HPDE6-E6E7 (cell line): ENCODE data around the gene DMC1.
"Not testable (repeated sequence)": the region's sequence is repeated elsewhere in the genome, so short reads cannot be mapped to it uniquely, and the experiment has no call there.

Experiments used
- DNase-seq: peaks from one replicate; pipeline ENCODE4 v3.0.0; 2011; ENCODE audit warnings: missing footprints; ENCODE audit errors: extremely low spot score

The DMC1 gene

GRCh38 chr22:38501797-38502672 lies 67.9 kb downstream of the DMC1 start:
- no peak for DNase-seq

GRCh38 chr22:38497869-38498268 lies 72.1 kb downstream of the DMC1 start:
- no peak for DNase-seq

GRCh38 chr22:38494939-38495338 lies 75.0 kb downstream of the DMC1 start:
- DNase-seq = no peak

- DNase-seq = no peak
Measured at GRCh38 chr22:38494498-38494897, 75.5 kb downstream of the DMC1 start.

GRCh38 chr22:38491707-38492348 lies 78.2 kb downstream of the DMC1 start:
- DNase-seq = no peak

GRCh38 chr22:38490915-38491314 lies 79.1 kb downstream of the DMC1 start:
- DNase-seq = no peak

GRCh38 chr22:38490475-38490874 lies 79.5 kb downstream of the DMC1 start:
- DNase-seq = no peak

GRCh38 chr22:38489561-38490145 lies 80.3 kb downstream of the DMC1 start:
- DNase-seq = no peak

- no peak for DNase-seq
Measured at GRCh38 chr22:38489142-38489541, 80.8 kb downstream of the DMC1 start.

GRCh38 chr22:38487946-38488345 lies 82.0 kb downstream of the DMC1 start:
- DNase-seq = no peak

- DNase-seq = no peak
Measured at GRCh38 chr22:38485783-38486182, 84.2 kb downstream of the DMC1 start.

GRCh38 chr22:38484244-38484643 lies 85.7 kb downstream of the DMC1 start:
- no peak for DNase-seq

GRCh38 chr22:38482662-38483308 lies 87.2 kb downstream of the DMC1 start:
- DNase-seq = no peak

- no peak for DNase-seq
Measured at GRCh38 chr22:38481871-38482332, 88.1 kb downstream of the DMC1 start.

GRCh38 chr22:38481162-38481870 lies 88.7 kb downstream of the DMC1 start:
- DNase-seq = no peak

GRCh38 chr22:38479096-38479837 lies 90.7 kb downstream of the DMC1 start:
- no peak for DNase-seq

- no peak for DNase-seq
Measured at GRCh38 chr22:38477585-38477984, 92.4 kb downstream of the DMC1 start.

GRCh38 chr22:38474003-38474607 lies 95.9 kb downstream of the DMC1 start:
- no peak for DNase-seq

- no peak for DNase-seq
Measured at GRCh38 chr22:38471237-38471636, 98.7 kb downstream of the DMC1 start.

- not testable (repeated sequence) for DNase-seq
Measured at GRCh38 chr22:38470179-38470578, 99.8 kb downstream of the DMC1 start.
